ENCODE data around the gene GPX2. TPM values are rescaled to one million over a fixed set of nuclear protein-coding genes. Genes with fewer than 3 reads are reported as not detected.

GPX2 gene
- total RNA-seq, 4 donors from 2014 or later = 0.49 to 1.4 (median 0.61) TPM; not detected in 1

- no peak for ATAC-seq
- H3K36me3 ChIP-seq = peaks cover 0 to 12% of the 10 kb centered on the region in 2 donors
- H3K4me1 ChIP-seq = peaks cover 33 to 36% of the 10 kb centered on the region in 2 donors
- TF ChIP-seq CTCF (IDR thresholded peaks at IDR 0.05 in 4 of 5, conservative IDR thresholded peaks at IDR 0.05 in 1 of 5) = no peak
- no peak for TF ChIP-seq POLR2A (IDR thresholded peaks at IDR 0.05)
- intact Hi-C loops (cut with DNase I; ENCODE audit: low total_unique reads) (no loop called here), in situ Hi-C loops (cut with MboI; ENCODE audit: low sequenced_read_pairs in 4 of 4) (no loop called here)
- no peaks in the 10 kb centered on the region for H3K9me3 ChIP-seq
- H3K27me3 ChIP-seq = no peaks in the 10 kb centered on the region
- no peak overlapping the region for H3K27ac ChIP-seq
- no peak for DNase-seq
- H3K4me3 ChIP-seq = no peak overlapping the region
Observed at GRCh38 chr14:64938972-64939816, 3.4 kb downstream of the GPX2 start.

GRCh38 chr14:64937821-64938193 lies 4.7 kb downstream of the GPX2 start:
- no peaks in the 10 kb centered on the region for H3K9me3 ChIP-seq
- no peak for ATAC-seq
- no peak overlapping the region for H3K4me3 ChIP-seq
- intact Hi-C loops (cut with DNase I; ENCODE audit: low total_unique reads) = no loop called here
- peaks cover 38 to 44% of the 10 kb centered on the region in 2 donors for H3K4me1 ChIP-seq
- no peak for TF ChIP-seq CTCF (IDR thresholded peaks at IDR 0.05 in 4 of 5, conservative IDR thresholded peaks at IDR 0.05 in 1 of 5)
- TF ChIP-seq POLR2A (IDR thresholded peaks at IDR 0.05) = no peak
- H3K27ac ChIP-seq = peak overlapping the region; percentile 64 to 83 (median 72)
- peaks cover 0 to 7% of the 10 kb centered on the region in 2 donors for H3K36me3 ChIP-seq
- in situ Hi-C loops (cut with MboI; ENCODE audit: low sequenced_read_pairs in 4 of 4) = no loop called here
- no peak for DNase-seq
- no peaks in the 10 kb centered on the region for H3K27me3 ChIP-seq

- intact Hi-C loops (cut with DNase I; ENCODE audit: low total_unique reads) (no loop called here), in situ Hi-C loops (cut with MboI; ENCODE audit: low sequenced_read_pairs in 4 of 4) (no loop called here)
- Histone ChIP-seq H3K27me3 (no peaks in the 10 kb centered on the region), H3K9me3 (no peaks in the 10 kb centered on the region), H3K27ac (peak overlapping the region; percentile 64 to 83 (median 72)), H3K4me1 (peaks cover 38 to 44% of the 10 kb centered on the region in 2 donors), H3K36me3 (peaks cover 0 to 12% of the 10 kb centered on the region in 2 donors), H3K4me3 (no peak overlapping the region)
- ATAC-seq (peak in 1 of 2 donors; percentile 51), DNase-seq (peak in 1 of 2 donors; percentile 51)
- TF ChIP-seq CTCF (IDR thresholded peaks at IDR 0.05 in 4 of 5, conservative IDR thresholded peaks at IDR 0.05 in 1 of 5) = no peak
- TF ChIP-seq POLR2A (IDR thresholded peaks at IDR 0.05) = no peak
Observed at GRCh38 chr14:64937171-64937820, 5.2 kb downstream of the GPX2 start.

- Histone ChIP-seq H3K4me3 (no peak overlapping the region), H3K27me3 (no peaks in the 10 kb centered on the region), H3K4me1 (peaks cover 42 to 57% of the 10 kb centered on the region in 2 donors), H3K9me3 (no peaks in the 10 kb centered on the region), H3K27ac (peak overlapping the region; percentile 64 to 83 (median 72)), H3K36me3 (peaks cover 0 to 19% of the 10 kb centered on the region in 2 donors)
- no peak for DNase-seq
- intact Hi-C loops (cut with DNase I; ENCODE audit: low total_unique reads) (no loop called here), in situ Hi-C loops (cut with MboI; ENCODE audit: low sequenced_read_pairs in 4 of 4) (no loop called here)
- no peak for ATAC-seq
- TF ChIP-seq CTCF (IDR thresholded peaks at IDR 0.05 in 4 of 5, conservative IDR thresholded peaks at IDR 0.05 in 1 of 5) (no peak), POLR2A (IDR thresholded peaks at IDR 0.05) (no peak)
Observed at GRCh38 chr14:64935508-64935907, 7.0 kb downstream of the GPX2 start.

All from gastrocnemius medialis (tissue), 4 donors.